AG04450 (cell line): Measurements from ENCODE around the gene CORO6. TPM values are rescaled to one million over a fixed set of nuclear protein-coding genes. Genes with fewer than 3 reads are reported as not detected.

Source experiments
- CTCF ChIA-PET: fragments of 300-600, 350-600 bp; formaldehyde crosslinking; extraction: SDS; loops from one replicate; lab custom pipeline; 2022; ENCODE audit warnings: antibody characterized with exemption, inconsistent platforms; lab: Charles Lee
- POLR2A ChIA-PET: fragments of 350-600 bp; formaldehyde crosslinking; extraction: SDS; loops from one replicate; lab custom pipeline; 2021; ENCODE audit warnings: antibody characterized with exemption, inconsistent platforms; lab: Yijun Ruan, JAX
- DNase-seq: peaks from one replicate; pipeline ENCODE4 v3.0.0-alpha.2; 2011; ENCODE audit warnings: low read depth, low spot score
- H3K27ac ChIP-seq: one replicate; pipeline ENCODE4 v1.5.1; 2012; ENCODE audit warnings: low read depth, low read length, control low read depth
- H3K27me3 ChIP-seq: one replicate; pipeline ENCODE4 v1.6.0; 2012; ENCODE audit warnings: low read length; ENCODE audit not compliant: control insufficient read depth, insufficient read depth
- H3K4me3 ChIP-seq: 2 replicates; pipeline ENCODE4 v1.5.1; 2011; ENCODE audit warnings: mild to moderate bottlenecking, low read depth, low read length, control low read depth
- H3K9me3 ChIP-seq: 2 replicates; pipeline ENCODE4 v1.5.1; 2012; ENCODE audit warnings: low read length; ENCODE audit not compliant: control insufficient read depth, insufficient read depth
- CTCF ChIP-seq: IDR thresholded peaks from 2 replicates; pipeline ENCODE4 v1.5.1; 2011; ENCODE audit warnings: low read depth, low read length, control low read depth, inconsistent platforms
- polyA plus RNA-seq: library from polyadenylated mRNA; depleted of rRNA; stranded (reverse); fragments of >200 nt; gene quantifications from 2 replicates; pipeline ENCODE4 v1.2.3, GENCODE V29; 2011; rRNA removed
- small RNA-seq: library from RNA; depleted of rRNA; stranded (forward); fragments of <200 nt; gene quantifications from one replicate; pipeline ENCODE3, GENCODE V24; 2012; ENCODE audit warnings: low read depth; ENCODE audit not compliant: insufficient read length

Gene CORO6
- polyA plus RNA-seq, 1 experiment, result 9.3 TPM

DNA sequence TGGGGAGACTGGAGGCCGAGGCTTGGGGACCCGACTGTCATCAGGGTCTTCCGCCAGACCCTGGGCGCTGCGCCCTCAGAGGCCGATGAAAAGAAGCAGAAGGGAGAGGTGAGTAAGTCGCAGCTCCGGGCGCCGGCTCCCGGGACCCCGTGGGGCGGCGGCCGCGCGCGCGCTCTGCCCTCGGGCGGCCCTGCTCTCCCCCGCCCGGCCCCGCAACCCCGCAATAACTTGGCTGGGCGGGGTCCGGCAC is 55.5 kb downstream of the CORO6 start:
- H3K9me3 ChIP-seq, result no peaks in the 10 kb centered on the region
- CTCF ChIA-PET, result interaction anchor here (9.4 kb wide), 1 partner anchor 197 kb away, joined by 77 read pairs; no protein-coding TSS in a partner anchor
- H3K27ac ChIP-seq, result peak overlapping the region; percentile 31
- TF ChIP-seq CTCF, result no peak
- H3K4me3 ChIP-seq, result peak overlapping the region; percentile 70
- DNase-seq, result no peak
- no peaks in the 10 kb centered on the region for H3K27me3 ChIP-seq
- POLR2A ChIA-PET, result interaction anchor here (0.6 kb wide), 1 partner anchor 87 kb away, joined by 4 read pairs; no protein-coding TSS in a partner anchor

GRCh38 chr17:29566473-29567303 is 56.0 kb downstream of the CORO6 start, which contains the start of gene ABHD15:
Gene ABHD15 (minus strand): TSS chr17:29567037. CDS start chr17:29566966, 71 bp downstream.
- ChIA-PET POLR2A (interaction anchor here (0.6 kb wide), 1 partner anchor 87 kb away, joined by 4 read pairs; no protein-coding TSS in a partner anchor), CTCF (interaction anchor here (1.2 to 9.4 kb wide), 2 partner anchors 25 to 197 kb away, joined by 4 to 77 read pairs; no protein-coding TSS in a partner anchor)
- H3K27me3 ChIP-seq, result no peaks in the 10 kb centered on the region
- H3K4me3 ChIP-seq, result peak within 1 kb of the TSS; percentile 70
- no peaks in the 10 kb centered on the region for H3K9me3 ChIP-seq
- H3K27ac ChIP-seq, result peak within 1 kb of the TSS; percentile 47
- DNase-seq, result no peak
- no peak for TF ChIP-seq CTCF

GRCh38 chr17:29565643-29566472 is 56.9 kb downstream of the CORO6 start:
- Histone ChIP-seq H3K27me3 (no peaks in the 10 kb centered on the region), H3K27ac (no peak overlapping the region), H3K9me3 (no peaks in the 10 kb centered on the region), H3K4me3 (peak overlapping the region; percentile 53)
- TF ChIP-seq CTCF, result peak; percentile 29
- no peak for DNase-seq
- ChIA-PET POLR2A (no interaction called here), CTCF (interaction anchor here (1.2 kb wide), 1 partner anchor 26 kb away, joined by 4 read pairs; no protein-coding TSS in a partner anchor)

Small RNA genes lying within 50 kb of the gene (small RNA-seq; reads per million reads assigned to genes)
- gene RNU6-920P, result not detected

Other genes with a start within 250 kb of the CORO6 start
- 27.6 and 34.2 TPM in 2 replicates for gene TAOK1, start 232.5 kb downstream of the CORO6 start, polyA plus RNA-seq
- 5.3 and 5.4 TPM in 2 replicates for gene ABHD15, start 55.9 kb downstream of the CORO6 start, polyA plus RNA-seq
- 17.8 and 26.1 TPM in 2 replicates for gene TP53I13, start 54.2 kb downstream of the CORO6 start, polyA plus RNA-seq
- gene GIT1, start 33.3 kb downstream of the CORO6 start, polyA plus RNA-seq, result 20.7 and 24.5 TPM in 2 replicates
- gene ANKRD13B, start 29.8 kb downstream of the CORO6 start, polyA plus RNA-seq, result 2.5 and 2.7 TPM in 2 replicates